Stimulated activated effector memory CD8-positive, alpha-beta T cell treated with anti-CD3 and anti-CD28 coated beads, Interleukin-12 subunit alpha, Interleukin-12 subunit beta, amount 100 ng/mL, for 72 hours (primary cell): ENCODE results near the gene SNRK.

Experiments used
- ATAC-seq: fragments of 150-1000 bp; cut with Tn5 transposase; 2 replicates; pipeline ENCODE4 v1.10.0; 2021
- DNase-seq, 2 donors: peaks; one replicate each; pipeline ENCODE4 v3.0.0; 2021 to 2022; ENCODE audit warnings: low spot score in 2 of 2
- H3K27ac Mint-ChIP-seq: one replicate; pipeline ENCODE4 v1.8.0; 2022; ENCODE audit warnings: mild to moderate bottlenecking, mixed read lengths
- H3K36me3 Mint-ChIP-seq: one replicate; pipeline ENCODE4 v1.8.0; 2022; ENCODE audit warnings: mild to moderate bottlenecking, mixed read lengths
- H3K4me1 Mint-ChIP-seq: one replicate; pipeline ENCODE4 v1.8.0; 2022; ENCODE audit warnings: mixed read lengths
- H3K4me3 Mint-ChIP-seq: one replicate; pipeline ENCODE4 v1.8.0; 2022; ENCODE audit warnings: mild to moderate bottlenecking, mixed read lengths
- H3K9me3 Mint-ChIP-seq: one replicate; pipeline ENCODE4 v1.8.0; 2022; ENCODE audit warnings: mixed read lengths

The SNRK gene

GRCh38 chr3:43286115-43286840 is at the start of gene SNRK:
Gene SNRK (plus strand): TSS chr3:43286540. CDS start chr3:43303204, 16,664 bp downstream.
- H3K27ac Mint-ChIP-seq, result peak within 1 kb of the TSS; percentile 94
- H3K36me3 Mint-ChIP-seq, result peaks cover 13% of the 10 kb centered on the region
- DNase-seq (peak; percentile 98 to 99), ATAC-seq (peak; percentile 91)
- H3K9me3 Mint-ChIP-seq, result no peaks in the 10 kb centered on the region
- H3K4me3 Mint-ChIP-seq, result peak within 1 kb of the TSS; percentile 77
- peaks cover 34% of the 10 kb centered on the region for H3K4me1 Mint-ChIP-seq

GRCh38 chr3:43238801-43239200 is 47.5 kb upstream of the SNRK start:
- H3K36me3 Mint-ChIP-seq, result no peaks in the 10 kb centered on the region
- H3K4me3 Mint-ChIP-seq, result no peak overlapping the region
- no peak overlapping the region for H3K27ac Mint-ChIP-seq
- peaks cover 8% of the 10 kb centered on the region for H3K4me1 Mint-ChIP-seq
- ATAC-seq (no peak), DNase-seq (no peak)
- H3K9me3 Mint-ChIP-seq, result peaks cover 3% of the 10 kb centered on the region

GRCh38 chr3:43239755-43240154 is 46.6 kb upstream of the SNRK start:
- no peak overlapping the region for H3K4me3 Mint-ChIP-seq

GRCh38 chr3:43243590-43244587 is 42.5 kb upstream of the SNRK start:
- peak; percentile 82 for ATAC-seq
- Mint-ChIP-seq H3K27ac (peak overlapping the region; percentile 6), H3K9me3 (peaks cover 3% of the 10 kb centered on the region), H3K4me1 (peaks cover 29% of the 10 kb centered on the region), H3K4me3 (peak overlapping the region; percentile 4), H3K36me3 (no peaks in the 10 kb centered on the region)
- no peak for DNase-seq

More at GRCh38 chr3:43239755-43240154, 46.6 kb upstream of the SNRK start:
- Mint-ChIP-seq H3K36me3 (no peaks in the 10 kb centered on the region), H3K27ac (no peak overlapping the region), H3K9me3 (peaks cover 3% of the 10 kb centered on the region), H3K4me1 (peaks cover 15% of the 10 kb centered on the region)
- ATAC-seq (peak; percentile 61), DNase-seq (no peak)

- no peak for DNase-seq
- Mint-ChIP-seq H3K36me3 (no peaks in the 10 kb centered on the region), H3K27ac (no peak overlapping the region)
These were observed 41.6 kb upstream of the SNRK start for GRCh38 chr3:43244694-43245093.

GRCh38 chr3:43246976-43247375 is 39.4 kb upstream of the SNRK start:
- Mint-ChIP-seq H3K27ac (no peak overlapping the region), H3K4me3 (no peak overlapping the region), H3K4me1 (peaks cover 35% of the 10 kb centered on the region), H3K9me3 (no peaks in the 10 kb centered on the region), H3K36me3 (no peaks in the 10 kb centered on the region)
- no peak for ATAC-seq
- DNase-seq, result no peak

More at GRCh38 chr3:43244694-43245093, 41.6 kb upstream of the SNRK start:
- no peak for ATAC-seq
- H3K4me3 Mint-ChIP-seq, result no peak overlapping the region
- H3K4me1 Mint-ChIP-seq, result peaks cover 35% of the 10 kb centered on the region
- H3K9me3 Mint-ChIP-seq, result peaks cover 3% of the 10 kb centered on the region

GRCh38 chr3:43247561-43248184 is 38.7 kb upstream of the SNRK start:
- Mint-ChIP-seq H3K4me1 (peaks cover 35% of the 10 kb centered on the region), H3K36me3 (no peaks in the 10 kb centered on the region), H3K4me3 (no peak overlapping the region), H3K27ac (no peak overlapping the region), H3K9me3 (no peaks in the 10 kb centered on the region)
- ATAC-seq (no peak), DNase-seq (no peak)

- Mint-ChIP-seq H3K4me1 (peaks cover 35% of the 10 kb centered on the region), H3K27ac (no peak overlapping the region), H3K36me3 (no peaks in the 10 kb centered on the region), H3K9me3 (no peaks in the 10 kb centered on the region), H3K4me3 (no peak overlapping the region)
- DNase-seq, result no peak
- ATAC-seq, result no peak
These were observed 38.2 kb upstream of the SNRK start for GRCh38 chr3:43248185-43248583.

GRCh38 chr3:43248973-43249372 is 37.4 kb upstream of the SNRK start:
- no peak for ATAC-seq
- no peak overlapping the region for H3K27ac Mint-ChIP-seq
- no peaks in the 10 kb centered on the region for H3K36me3 Mint-ChIP-seq
- DNase-seq, result no peak
- H3K4me1 Mint-ChIP-seq, result peaks cover 27% of the 10 kb centered on the region
- H3K4me3 Mint-ChIP-seq, result no peak overlapping the region
- H3K9me3 Mint-ChIP-seq, result no peaks in the 10 kb centered on the region

GRCh38 chr3:43249405-43249804 is 36.9 kb upstream of the SNRK start:
- Mint-ChIP-seq H3K27ac (no peak overlapping the region), H3K4me1 (peaks cover 23% of the 10 kb centered on the region), H3K4me3 (no peak overlapping the region), H3K9me3 (no peaks in the 10 kb centered on the region), H3K36me3 (no peaks in the 10 kb centered on the region)
- DNase-seq (no peak), ATAC-seq (peak; percentile 62)

- no peaks in the 10 kb centered on the region for H3K36me3 Mint-ChIP-seq
- peaks cover 35% of the 10 kb centered on the region for H3K4me1 Mint-ChIP-seq
- no peak overlapping the region for H3K4me3 Mint-ChIP-seq
- H3K27ac Mint-ChIP-seq, result no peak overlapping the region
- H3K9me3 Mint-ChIP-seq, result no peaks in the 10 kb centered on the region
- ATAC-seq (no peak), DNase-seq (no peak)
These were observed 33.0 kb upstream of the SNRK start for GRCh38 chr3:43253294-43253693.

- Mint-ChIP-seq H3K27ac (no peak overlapping the region), H3K9me3 (no peaks in the 10 kb centered on the region), H3K36me3 (no peaks in the 10 kb centered on the region), H3K4me1 (peaks cover 35% of the 10 kb centered on the region), H3K4me3 (no peak overlapping the region)
- ATAC-seq (no peak), DNase-seq (no peak)
These were observed 32.2 kb upstream of the SNRK start for GRCh38 chr3:43254125-43254524.

GRCh38 chr3:43255662-43256061 is 30.7 kb upstream of the SNRK start:
- Mint-ChIP-seq H3K36me3 (no peaks in the 10 kb centered on the region), H3K9me3 (no peaks in the 10 kb centered on the region), H3K4me3 (no peak overlapping the region), H3K27ac (no peak overlapping the region), H3K4me1 (peaks cover 31% of the 10 kb centered on the region)
- ATAC-seq (no peak), DNase-seq (no peak)

- ATAC-seq (peak; percentile 26), DNase-seq (no peak)
- no peaks in the 10 kb centered on the region for H3K36me3 Mint-ChIP-seq
- peaks cover 32% of the 10 kb centered on the region for H3K4me1 Mint-ChIP-seq
- H3K9me3 Mint-ChIP-seq, result no peaks in the 10 kb centered on the region
- no peak overlapping the region for H3K27ac Mint-ChIP-seq
- no peak overlapping the region for H3K4me3 Mint-ChIP-seq
These were observed 29.5 kb upstream of the SNRK start for GRCh38 chr3:43256714-43257461.

- DNase-seq (no peak), ATAC-seq (no peak)
- Mint-ChIP-seq H3K4me1 (peaks cover 38% of the 10 kb centered on the region), H3K9me3 (no peaks in the 10 kb centered on the region), H3K36me3 (no peaks in the 10 kb centered on the region), H3K27ac (no peak overlapping the region), H3K4me3 (no peak overlapping the region)
These were observed 28.5 kb upstream of the SNRK start for GRCh38 chr3:43257850-43258249.
